K562 treated with DMSO at 1 percent for 4 hours (cell line): ENCODE results near the gene TGFBI. TPM values are rescaled to one million over a fixed set of nuclear protein-coding genes. Genes with fewer than 3 reads are reported as not detected.

Experiments used
- total RNA-seq: library from RNA; unstranded; fragments of 300-600 nt; gene quantifications from 2 replicates; pipeline ENCODE4 v1.2.3, GENCODE V29; 2022; ENCODE audit not compliant: insufficient read depth

The TGFBI gene
- total RNA-seq: not detected in 2 replicates

GRCh38 chr5:136028782-136029742 is at the start of gene TGFBI:
TSS of gene TGFBI (plus strand) at chr5:136028988. CDS start at chr5:136029056, 68 bp downstream.

Other genes starting within 250 kb of the TGFBI start
- gene SLC25A48, start 194.3 kb upstream of the TGFBI start, total RNA-seq: not detected in 2 replicates
- gene IL9, start 133.1 kb upstream of the TGFBI start, total RNA-seq: not detected in 2 replicates
- not detected in 2 replicates for gene LECT2, start 74.0 kb upstream of the TGFBI start, total RNA-seq
- 12.0 and 13.5 TPM in 2 replicates for gene SMAD5, start 103.9 kb downstream of the TGFBI start, total RNA-seq
- not detected in 2 replicates for gene SMIM32, start 164.2 kb downstream of the TGFBI start, total RNA-seq